HepG2 (cell line): ENCODE data around the gene SGPL1. TPM values are rescaled to one million over a fixed set of nuclear protein-coding genes. Genes with fewer than 3 reads are reported as not detected.

Source experiments
- ARNT ChIP-seq: fragments of 450-650 bp; IDR thresholded peaks from 2 replicates; pipeline ENCODE4 v1.6.1; 2017
- ATM ChIP-seq: fragments of 450-650 bp; IDR thresholded peaks from 2 replicates; pipeline ENCODE4 v1.7.1; 2017; ENCODE audit warnings: mild to moderate bottlenecking, borderline replicate concordance
- CSRNP1 ChIP-seq: sonication (generic); formaldehyde crosslinking; IDR thresholded peaks from 2 replicates; pipeline ENCODE4 v1.8.1; 2023; ENCODE audit warnings: mild to moderate bottlenecking, missing genetic modification reagents
- EZH2 ChIP-seq: conservative IDR thresholded peaks from 2 replicates; pipeline ENCODE4 v1.6.1; 2012; ENCODE audit warnings: mild to moderate bottlenecking, low read depth, low read length, moderate library complexity
- HNF4A ChIP-seq: sonication (generic); formaldehyde crosslinking; IDR thresholded peaks from 2 replicates; pipeline ENCODE4 v1.4.0; 2020; ENCODE audit warnings: missing genetic modification reagents
- KLF12 ChIP-seq: sonication (generic); formaldehyde crosslinking; IDR thresholded peaks from 2 replicates; pipeline ENCODE4 v1.4.0; 2020; ENCODE audit warnings: missing genetic modification reagents, borderline replicate concordance
- MYNN ChIP-seq: sonication (generic); formaldehyde crosslinking; IDR thresholded peaks from 2 replicates; pipeline ENCODE4 v1.4.0; 2020; ENCODE audit warnings: mild to moderate bottlenecking, low read depth, missing genetic modification reagents
- NCOA5 ChIP-seq: sonication (generic); formaldehyde crosslinking; IDR thresholded peaks from 2 replicates; pipeline ENCODE4 v1.4.0; 2020; ENCODE audit warnings: missing genetic modification reagents
- POGZ ChIP-seq: sonication (generic); formaldehyde crosslinking; IDR thresholded peaks from 2 replicates; pipeline ENCODE4 v1.4.0; 2020; ENCODE audit warnings: mild to moderate bottlenecking, missing genetic modification reagents
- PREB ChIP-seq: sonication (generic); formaldehyde crosslinking; IDR thresholded peaks from 2 replicates; pipeline ENCODE4 v1.4.0; 2020; ENCODE audit warnings: missing genetic modification reagents
- SMAD3 ChIP-seq: sonication (generic); formaldehyde crosslinking; IDR thresholded peaks from 2 replicates; pipeline ENCODE4 v1.4.0; 2020; ENCODE audit warnings: missing genetic modification reagents
- ZBTB38 ChIP-seq: sonication (generic); formaldehyde crosslinking; IDR thresholded peaks from 2 replicates; pipeline ENCODE4 v1.5.1; 2020; ENCODE audit warnings: mild to moderate bottlenecking, missing genetic modification reagents
- ZFX ChIP-seq: sonication (generic); formaldehyde crosslinking; IDR thresholded peaks from 2 replicates; pipeline ENCODE4 v1.4.0; 2020; ENCODE audit warnings: mild to moderate bottlenecking, low read depth, missing genetic modification reagents, moderate library complexity
- ZKSCAN1 ChIP-seq: fragments of 150-350 bp; IDR thresholded peaks from 2 replicates; pipeline ENCODE4 v1.6.1; 2014; ENCODE audit warnings: low read length
- ZNF101 ChIP-seq: sonication (generic); formaldehyde crosslinking; IDR thresholded peaks from 2 replicates; pipeline ENCODE4 v1.4.0; 2020; ENCODE audit warnings: mild to moderate bottlenecking, low read depth, missing genetic modification reagents, borderline replicate concordance
- ZNF230 ChIP-seq: sonication (generic); formaldehyde crosslinking; IDR thresholded peaks from 2 replicates; pipeline ENCODE4 v1.4.0; 2020; ENCODE audit warnings: mild to moderate bottlenecking, missing genetic modification reagents
- ZNF282 ChIP-seq: fragments of 450-650 bp; IDR thresholded peaks from 2 replicates; pipeline ENCODE4 v1.6.1; 2018; ENCODE audit not compliant: partially characterized antibody
- ZNF724P ChIP-seq: sonication (generic); formaldehyde crosslinking; IDR thresholded peaks from 2 replicates; pipeline ENCODE4 v1.8.0; 2022; ENCODE audit warnings: missing genetic modification reagents, borderline replicate concordance
- ZSCAN9 ChIP-seq: IDR thresholded peaks from 2 replicates; pipeline ENCODE4 v1.6.1; 2016; ENCODE audit warnings: borderline replicate concordance
- polyA plus RNA-seq, 8 experiments: library from polyadenylated mRNA; depleted of rRNA in 3 of 8; stranded (reverse) in 7 of 8; unstranded in 1 of 8; fragments of >200 nt; fragmentation: Illumina TruSeq in 4 of 8; extraction: Trizol in 4 of 8; gene quantifications; 2 replicates each; pipeline versions ENCODE4 v1.2.1 to v1.2.3, GENCODE V29; 2011 to 2016; ENCODE audit warnings: low read depth in 4 of 8, missing spikeins in 1 of 8, mixed read lengths in 1 of 8; ENCODE audit not compliant: insufficient read depth in 1 of 8
- total RNA-seq, 5 experiments: library from RNA; depleted of rRNA; stranded (reverse); fragments of >200 nt; fragmentation: Illumina TruSeq; extraction: Trizol; gene quantifications; 2 replicates each; pipeline ENCODE4 v1.2.3, GENCODE V29; 2016; ENCODE audit warnings: low read depth in 1 of 5
- TF ChIP-seq, protein P1 (sequence below): IDR thresholded peaks from 2 replicates; pipeline ENCODE4 v1.6.1; 2018; ENCODE audit warnings: missing genetic modification reagents, mild to moderate bottlenecking, missing compliant biosample characterization
- TF ChIP-seq, protein P2 (sequence below): sonication (generic); formaldehyde crosslinking; IDR thresholded peaks from 2 replicates; pipeline ENCODE4 v1.5.0; 2020; ENCODE audit warnings: missing genetic modification reagents, mild to moderate bottlenecking, borderline replicate concordance

Gene SGPL1
- total and polyA plus RNA-seq, 2 of the 13 experiments (the other 11 are each of a cell fraction or from before 2014, with no cell fraction given) = 17.6 to 25.0 TPM

- TF ChIP-seq EZH2 (no peak), CSRNP1 (CRISPR knock-in tag) (no peak), KLF12 (no peak), ZBTB38 (CRISPR knock-in tag) (no peak), NCOA5 (CRISPR knock-in tag) (no peak), ZFX (peak; percentile 93), ZKSCAN1 (no peak), ZSCAN9 (CRISPR knock-in tag) (0 out of 2 replicates have a peak, but pooled peaks have one; percentile 33), ZNF724P (CRISPR knock-in tag) (0 out of 2 replicates have a peak, but pooled peaks have one; percentile 17), POGZ (CRISPR knock-in tag) (no peak; the same call in 1 of the 2 replicates), ZNF230 (peak; percentile 75; the same call in 1 of the 2 replicates), HNF4A (CRISPR knock-in tag) (no peak), SMAD3 (no peak), ARNT (no peak), ZNF101 (CRISPR knock-in tag) (no peak), ATM (no peak), PREB (CRISPR knock-in tag) (no peak), MYNN (CRISPR knock-in tag) (no peak), ZNF282 (no peak)
- TF ChIP-seq, protein P1, sequence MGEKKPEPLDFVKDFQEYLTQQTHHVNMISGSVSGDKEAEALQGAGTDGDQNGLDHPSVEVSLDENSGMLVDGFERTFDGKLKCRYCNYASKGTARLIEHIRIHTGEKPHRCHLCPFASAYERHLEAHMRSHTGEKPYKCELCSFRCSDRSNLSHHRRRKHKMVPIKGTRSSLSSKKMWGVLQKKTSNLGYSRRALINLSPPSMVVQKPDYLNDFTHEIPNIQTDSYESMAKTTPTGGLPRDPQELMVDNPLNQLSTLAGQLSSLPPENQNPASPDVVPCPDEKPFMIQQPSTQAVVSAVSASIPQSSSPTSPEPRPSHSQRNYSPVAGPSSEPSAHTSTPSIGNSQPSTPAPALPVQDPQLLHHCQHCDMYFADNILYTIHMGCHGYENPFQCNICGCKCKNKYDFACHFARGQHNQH = peak; percentile 75; the same call in 1 of the 2 replicates
- TF ChIP-seq, protein P2, sequence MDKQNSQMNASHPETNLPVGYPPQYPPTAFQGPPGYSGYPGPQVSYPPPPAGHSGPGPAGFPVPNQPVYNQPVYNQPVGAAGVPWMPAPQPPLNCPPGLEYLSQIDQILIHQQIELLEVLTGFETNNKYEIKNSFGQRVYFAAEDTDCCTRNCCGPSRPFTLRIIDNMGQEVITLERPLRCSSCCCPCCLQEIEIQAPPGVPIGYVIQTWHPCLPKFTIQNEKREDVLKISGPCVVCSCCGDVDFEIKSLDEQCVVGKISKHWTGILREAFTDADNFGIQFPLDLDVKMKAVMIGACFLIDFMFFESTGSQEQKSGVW (CRISPR knock-in tag) = no peak
Measured at GRCh38 chr10:70887804-70888800, 72.4 kb downstream of the SGPL1 start, which contains the start of gene PCBD1 (continued).
